ENCODE measurements around the gene SAMD9L.
"Not testable (repeated sequence)": the region's sequence is repeated elsewhere in the genome, so short reads cannot be mapped to it uniquely, and the experiment has no call there.

The SAMD9L gene

GRCh38 chr7:93145354-93145753, 2.8 kb downstream of the SAMD9L start:
- no peak for ATAC-seq

- no peak for ATAC-seq
These were observed 6.1 kb downstream of the SAMD9L start for GRCh38 chr7:93142127-93142526.

- ATAC-seq, result no peak
These were observed 7.5 kb downstream of the SAMD9L start for GRCh38 chr7:93140582-93141191.

GRCh38 chr7:93138576-93138975, 9.6 kb downstream of the SAMD9L start:
- ATAC-seq, result no peak

- no peak for ATAC-seq
These were observed 15.2 kb downstream of the SAMD9L start for GRCh38 chr7:93133005-93133404.

GRCh38 chr7:93132216-93132615, 16.0 kb downstream of the SAMD9L start:
- ATAC-seq, result no peak

GRCh38 chr7:93126954-93127353, 21.2 kb downstream of the SAMD9L start:
- not testable (repeated sequence) for ATAC-seq

- ATAC-seq, result not testable (repeated sequence)
These were observed 24.7 kb downstream of the SAMD9L start for GRCh38 chr7:93123532-93123931.

GRCh38 chr7:93120592-93121549, 27.3 kb downstream of the SAMD9L start:
- ATAC-seq, result no peak

- no peak for ATAC-seq
These were observed 28.8 kb downstream of the SAMD9L start for GRCh38 chr7:93119191-93119905.

- peak; percentile 74 to 79 for ATAC-seq
These were observed 30.2 kb downstream of the SAMD9L start, which contains the start of gene SAMD9 for GRCh38 chr7:93117852-93118530. Gene SAMD9, minus strand, starts transcription at chr7:93117979. Its CDS starts 11,882 bp downstream, at chr7:93106097.

GRCh38 chr7:93117327-93117726, 30.9 kb downstream of the SAMD9L start:
- no peak for ATAC-seq

GRCh38 chr7:93115796-93116195, 32.4 kb downstream of the SAMD9L start:
- peak; percentile 92 to 96 for ATAC-seq

GRCh38 chr7:93108003-93108402, 40.2 kb downstream of the SAMD9L start:
- ATAC-seq, result no peak

- no peak for ATAC-seq
These were observed 50.8 kb downstream of the SAMD9L start for GRCh38 chr7:93097388-93097787.

GRCh38 chr7:93092757-93093370, 55.3 kb downstream of the SAMD9L start:
- no peak for ATAC-seq
